ENCODE measurements around the gene SLC2A8. TPM values are rescaled to one million over a fixed set of nuclear protein-coding genes. Genes with fewer than 3 reads are reported as not detected.

The SLC2A8 gene
- total RNA-seq, 1 donor from 2014 or later = 9.0 TPM

GRCh38 chr9:127382541-127382940, 14.4 kb upstream of the SLC2A8 start:
- ATAC-seq = no peak

GRCh38 chr9:127384016-127384730, 12.8 kb upstream of the SLC2A8 start:
- no peak for ATAC-seq

- no peak for ATAC-seq
Measured at GRCh38 chr9:127384901-127385300, 12.1 kb upstream of the SLC2A8 start.

- no peak for ATAC-seq
Measured at GRCh38 chr9:127386249-127386648, 10.7 kb upstream of the SLC2A8 start.

- no peak for ATAC-seq
Measured at GRCh38 chr9:127386981-127387380, 10.0 kb upstream of the SLC2A8 start.

- ATAC-seq = peak; percentile 86
Measured at GRCh38 chr9:127388037-127388855, 8.7 kb upstream of the SLC2A8 start.

- ATAC-seq = no peak
Measured at GRCh38 chr9:127388856-127389238, 8.1 kb upstream of the SLC2A8 start.

GRCh38 chr9:127389381-127390247, 7.4 kb upstream of the SLC2A8 start:
- no peak for ATAC-seq

- ATAC-seq = no peak
Measured at GRCh38 chr9:127390248-127390545, 6.8 kb upstream of the SLC2A8 start.

GRCh38 chr9:127390563-127390962, 6.4 kb upstream of the SLC2A8 start:
- no peak for ATAC-seq

- no peak for ATAC-seq
Measured at GRCh38 chr9:127392166-127392565, 4.8 kb upstream of the SLC2A8 start.

GRCh38 chr9:127392976-127393375, 4.0 kb upstream of the SLC2A8 start:
- no peak for ATAC-seq

- ATAC-seq = no peak
Measured at GRCh38 chr9:127393645-127394044, 3.3 kb upstream of the SLC2A8 start.

- ATAC-seq = no peak
Measured at GRCh38 chr9:127395497-127396252, 1.3 kb upstream of the SLC2A8 start.

- ATAC-seq = no peak
Measured at GRCh38 chr9:127396253-127396807, 639 bp upstream of the SLC2A8 start.

- ATAC-seq = no peak
Measured at GRCh38 chr9:127397646-127398274, 791 bp downstream of the SLC2A8 start.

- ATAC-seq = no peak
Measured at GRCh38 chr9:127398275-127398647, 1.3 kb downstream of the SLC2A8 start.

GRCh38 chr9:127398715-127399400, 1.9 kb downstream of the SLC2A8 start:
- no peak for ATAC-seq

- ATAC-seq = no peak
Measured at GRCh38 chr9:127399736-127400269, 2.8 kb downstream of the SLC2A8 start.

- ATAC-seq = no peak
Measured at GRCh38 chr9:127402401-127403090, 5.6 kb downstream of the SLC2A8 start.
